Gastroesophageal sphincter (tissue), 4 donors: ENCODE data around the gene PLEKHA1. TPM values are rescaled to one million over a fixed set of nuclear protein-coding genes. Genes with fewer than 3 reads are reported as not detected.

Experiments
- ATAC-seq: fragments of 150-250 bp; one replicate; pipeline ENCODE4 v1.9.1; 2016; ENCODE audit warnings: mild to moderate bottlenecking, moderate library complexity
- H3K27ac ChIP-seq, 4 donors: fragments of 200-600 bp; sonication (generic) in 3 of 4; 1 replicate in 3 of 4; 2 replicates in 1 of 4; pipeline ENCODE4 v1.5.1; 2016 to 2019
- H3K27me3 ChIP-seq: fragments of 200-600 bp; sonication (generic); one replicate; pipeline ENCODE4 v1.5.1; 2019
- H3K36me3 ChIP-seq, 2 donors: fragments of 200-600 bp; sonication (generic); one replicate each; pipeline ENCODE4 v1.5.1; 2019; ENCODE audit warnings: control low read depth in 1 of 2
- H3K4me1 ChIP-seq, 3 donors: fragments of 200-600 bp; sonication (generic); 1 replicate in 2 of 3; 2 replicates in 1 of 3; pipeline ENCODE4 v1.5.1; 2016 to 2019; ENCODE audit warnings: control low read depth in 2 of 3
- H3K4me3 ChIP-seq, 2 donors: fragments of 200-600 bp; sonication (generic); one replicate each; pipeline ENCODE4 v1.5.1; 2019; ENCODE audit warnings: mild to moderate bottlenecking in 1 of 2, moderate library complexity in 1 of 2
- H3K9me3 ChIP-seq, 3 donors: fragments of 200-600 bp; sonication (generic); one replicate each; pipeline ENCODE4 v1.5.1; 2017 to 2019; ENCODE audit warnings: control low read depth in 2 of 3
- EP300 ChIP-seq: sonication (generic); formaldehyde crosslinking; IDR thresholded peaks from one replicate; pipeline ENCODE4 v1.6.1; 2017; ENCODE audit warnings: antibody characterized with exemption, mild to moderate bottlenecking
- POLR2A ChIP-seq, 2 donors: fragments of 450-650 bp; IDR thresholded peaks; one replicate each; pipeline ENCODE4 v1.6.1; 2017; ENCODE audit warnings: antibody characterized with exemption in 2 of 2, mild to moderate bottlenecking in 2 of 2, moderate library complexity in 1 of 2
- POLR2AphosphoS5 ChIP-seq: sonication (generic); formaldehyde crosslinking; IDR thresholded peaks from one replicate; pipeline ENCODE4 v1.6.1; 2017; ENCODE audit warnings: antibody characterized with exemption
- WGBS, 2 donors: methylation state at CpG; one replicate each; pipeline ENCODE4 v1.1.5; 2018; ENCODE audit warnings: low coverage in 1 of 2; 5-methylcytosine and 5-hydroxymethylcytosine counted together
- total RNA-seq, 4 donors: library from RNA; depleted of rRNA; stranded (reverse); fragments of >200 nt; gene quantifications; one replicate each; pipeline ENCODE4 v1.1.0, GENCODE V29; 2016
- TF ChIP-seq, protein P1 (sequence below), 4 experiments: fragments of 200-600 bp in 2 of 4; fragments of 450-650 bp in 2 of 4; sonication (generic) in 1 of 4; IDR thresholded peaks; one replicate each; pipeline ENCODE4 v1.5.1; 2017 to 2019; ENCODE audit warnings: antibody characterized with exemption in 4 of 4, mild to moderate bottlenecking in 2 of 4, moderate library complexity in 2 of 4

The PLEKHA1 gene
- total RNA-seq, 4 donors from 2014 or later, result 62.1 to 125 (median 93.8) TPM

DNA sequence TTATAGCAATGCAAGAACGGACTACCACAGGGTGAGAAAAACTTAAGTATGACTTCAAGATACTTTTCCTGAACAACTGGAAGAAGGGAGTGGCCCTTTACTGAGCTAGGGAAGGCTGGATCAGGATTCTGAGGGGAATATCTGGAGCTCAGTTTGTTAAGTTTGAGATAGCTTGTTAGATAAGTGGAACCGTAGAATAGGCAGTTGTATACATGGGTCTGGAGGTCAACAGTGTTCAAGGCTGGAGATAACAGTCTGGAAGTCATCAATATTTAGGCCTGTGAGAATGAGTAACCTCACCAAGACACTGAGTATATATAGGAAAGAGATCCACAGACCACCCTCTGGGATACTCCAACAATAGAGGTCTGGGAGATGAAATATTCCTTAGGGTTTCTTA, 7.2 kb downstream of the PLEKHA1 start:
- peaks cover 0 to 4% of the 10 kb centered on the region in 2 donors for H3K36me3 ChIP-seq
- no peaks in the 10 kb centered on the region for H3K9me3 ChIP-seq
- no peak overlapping the region for H3K27ac ChIP-seq
- H3K27me3 ChIP-seq, result no peaks in the 10 kb centered on the region
- 85 to 94% methylated on average over 2 of the region's 2 CpGs for WGBS, 2 donors
- no peak overlapping the region for H3K4me3 ChIP-seq
- TF ChIP-seq POLR2AphosphoS5 (no peak), POLR2A (IDR thresholded peaks at IDR 0.05) (no peak), EP300 (no peak)
- H3K4me1 ChIP-seq, result peaks cover 0 to 33% (median 3%) of the 10 kb centered on the region in 3 donors
- ATAC-seq, result no peak

- TF ChIP-seq, protein P1, sequence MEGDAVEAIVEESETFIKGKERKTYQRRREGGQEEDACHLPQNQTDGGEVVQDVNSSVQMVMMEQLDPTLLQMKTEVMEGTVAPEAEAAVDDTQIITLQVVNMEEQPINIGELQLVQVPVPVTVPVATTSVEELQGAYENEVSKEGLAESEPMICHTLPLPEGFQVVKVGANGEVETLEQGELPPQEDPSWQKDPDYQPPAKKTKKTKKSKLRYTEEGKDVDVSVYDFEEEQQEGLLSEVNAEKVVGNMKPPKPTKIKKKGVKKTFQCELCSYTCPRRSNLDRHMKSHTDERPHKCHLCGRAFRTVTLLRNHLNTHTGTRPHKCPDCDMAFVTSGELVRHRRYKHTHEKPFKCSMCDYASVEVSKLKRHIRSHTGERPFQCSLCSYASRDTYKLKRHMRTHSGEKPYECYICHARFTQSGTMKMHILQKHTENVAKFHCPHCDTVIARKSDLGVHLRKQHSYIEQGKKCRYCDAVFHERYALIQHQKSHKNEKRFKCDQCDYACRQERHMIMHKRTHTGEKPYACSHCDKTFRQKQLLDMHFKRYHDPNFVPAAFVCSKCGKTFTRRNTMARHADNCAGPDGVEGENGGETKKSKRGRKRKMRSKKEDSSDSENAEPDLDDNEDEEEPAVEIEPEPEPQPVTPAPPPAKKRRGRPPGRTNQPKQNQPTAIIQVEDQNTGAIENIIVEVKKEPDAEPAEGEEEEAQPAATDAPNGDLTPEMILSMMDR (IDR thresholded peaks at IDR 0.05), result no peak
- no peak for TF ChIP-seq POLR2A (IDR thresholded peaks at IDR 0.05)
- no peak for TF ChIP-seq POLR2AphosphoS5
- no peak for TF ChIP-seq EP300
- no peaks in the 10 kb centered on the region for H3K27me3 ChIP-seq
- no peak overlapping the region for H3K27ac ChIP-seq
- H3K4me1 ChIP-seq, result peaks cover 0 to 4% (median 0%) of the 10 kb centered on the region in 3 donors
- peaks cover 0 to 5% of the 10 kb centered on the region in 2 donors for H3K36me3 ChIP-seq
- ATAC-seq, result no peak
- 48 to 74% methylated on average over 2 of the region's 2 CpGs for WGBS, 2 donors
- no peak overlapping the region for H3K4me3 ChIP-seq
- H3K9me3 ChIP-seq, result no peaks in the 10 kb centered on the region
Measured at GRCh38 chr10:122386514-122386913, 12.0 kb downstream of the PLEKHA1 start.

- no peak for ATAC-seq
- Histone ChIP-seq H3K4me1 (peaks cover 3 to 13% (median 9%) of the 10 kb centered on the region in 3 donors), H3K4me3 (no peak overlapping the region), H3K27me3 (no peaks in the 10 kb centered on the region), H3K36me3 (peaks cover 0 to 5% of the 10 kb centered on the region in 2 donors), H3K9me3 (no peaks in the 10 kb centered on the region), H3K27ac (no peak overlapping the region)
- TF ChIP-seq POLR2A (IDR thresholded peaks at IDR 0.05), result no peak
- no peak for TF ChIP-seq EP300
- TF ChIP-seq POLR2AphosphoS5, result no peak
- WGBS, 2 donors, result 93% methylated on average over 2 of the region's 2 CpGs; no CpG with 5 or more reads in 1 of the 2 donors
Measured at GRCh38 chr10:122387572-122387971, 13.1 kb downstream of the PLEKHA1 start.

DNA sequence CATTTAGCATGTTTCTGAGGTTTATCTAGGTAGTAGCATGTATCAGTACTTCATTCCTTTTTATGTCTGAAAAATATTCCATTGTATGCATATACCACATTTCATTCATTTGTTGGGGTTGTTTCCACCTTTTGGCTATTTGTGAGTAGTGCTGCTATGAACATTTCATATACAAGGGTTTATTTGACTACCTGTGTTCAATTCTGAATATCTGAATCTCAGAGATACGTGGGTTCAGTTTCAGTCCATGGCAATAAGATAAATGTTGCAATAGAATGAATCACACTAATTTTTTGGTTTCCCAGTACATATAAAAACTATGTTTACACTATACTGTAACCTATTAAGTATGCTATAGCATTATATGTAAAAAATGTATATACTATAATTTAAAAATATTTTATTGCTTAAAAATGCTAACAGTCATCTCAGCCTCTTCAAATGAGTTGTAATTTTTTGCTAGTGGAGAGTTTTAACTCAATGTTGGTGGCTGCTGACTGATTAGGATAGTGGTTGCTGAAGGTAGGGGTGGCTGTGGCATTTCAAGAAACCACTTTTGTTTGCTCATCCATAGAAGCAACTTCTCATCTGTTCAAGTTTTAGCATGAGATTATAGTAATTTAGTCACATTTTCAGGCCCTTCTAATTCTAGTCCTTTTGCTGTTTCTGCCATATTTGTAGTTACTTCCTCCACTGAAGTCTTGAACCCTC, 13.9 kb downstream of the PLEKHA1 start:
- Histone ChIP-seq H3K4me1 (peaks cover 3 to 22% (median 9%) of the 10 kb centered on the region in 3 donors), H3K9me3 (no peaks in the 10 kb centered on the region), H3K36me3 (peaks cover 0 to 5% of the 10 kb centered on the region in 2 donors), H3K4me3 (no peak overlapping the region), H3K27ac (no peak overlapping the region), H3K27me3 (no peaks in the 10 kb centered on the region)
- WGBS, 2 donors, result 92 to 94% methylated on average over 1 of the region's 1 CpG
- ATAC-seq, result no peak
- TF ChIP-seq POLR2AphosphoS5, result no peak
- TF ChIP-seq POLR2A (IDR thresholded peaks at IDR 0.05), result no peak
- TF ChIP-seq, protein P1 (IDR thresholded peaks at IDR 0.05), result no peak
- TF ChIP-seq EP300, result no peak

DNA sequence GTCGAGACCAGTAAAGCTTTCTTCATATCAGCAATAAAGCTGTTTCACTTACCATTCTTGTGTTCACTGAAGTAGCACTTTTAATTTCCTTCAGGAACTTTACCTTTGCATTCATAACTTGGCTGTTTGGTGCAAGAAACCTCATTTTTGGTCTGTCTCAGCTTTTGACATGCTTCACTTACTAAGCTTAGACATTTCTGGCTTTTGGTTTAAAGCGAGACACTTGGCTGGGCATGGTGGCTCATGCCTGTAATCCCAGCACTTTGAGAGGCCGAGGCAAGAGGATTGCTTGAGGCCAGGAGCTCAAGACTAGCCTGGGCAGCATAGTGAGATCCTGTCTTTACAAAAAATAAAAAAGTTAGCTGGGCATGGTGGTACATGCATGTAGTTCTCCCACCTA, 15.8 kb downstream of the PLEKHA1 start:
- no peaks in the 10 kb centered on the region for H3K9me3 ChIP-seq
- H3K27me3 ChIP-seq, result no peaks in the 10 kb centered on the region
- H3K36me3 ChIP-seq, result peaks cover 0 to 19% of the 10 kb centered on the region in 2 donors

More for the DNA sequence above, 15.8 kb downstream of the PLEKHA1 start:
- ATAC-seq, result no peak
- no peak overlapping the region for H3K4me3 ChIP-seq
- WGBS, 2 donors, result 95 to 100% methylated on average over 1 to 3 of the region's 3 CpGs
- TF ChIP-seq, protein P1 (IDR thresholded peaks at IDR 0.05), result no peak
- TF ChIP-seq POLR2AphosphoS5 (no peak), POLR2A (IDR thresholded peaks at IDR 0.05) (no peak), EP300 (no peak)
- H3K27ac ChIP-seq, result no peak overlapping the region
- peaks cover 3 to 25% (median 9%) of the 10 kb centered on the region in 3 donors for H3K4me1 ChIP-seq
